Colonic mucosa (tissue), 4 donors: ENCODE data around the gene OPCML. TPM values are rescaled to one million over a fixed set of nuclear protein-coding genes. Genes with fewer than 3 reads are reported as not detected.

Experiments used
- DNase-seq: peaks from one replicate; pipeline ENCODE4 v3.0.0-alpha.2; 2020
- H3K27ac ChIP-seq: fragments of 200-600 bp; one replicate; pipeline ENCODE4 v1.8.0; 2021
- H3K27me3 ChIP-seq: fragments of 200-600 bp; one replicate; pipeline ENCODE4 v1.8.0; 2021
- H3K36me3 ChIP-seq: fragments of 200-600 bp; one replicate; pipeline ENCODE4 v1.8.0; 2021
- H3K4me1 ChIP-seq: fragments of 200-600 bp; one replicate; pipeline ENCODE4 v1.8.0; 2021; ENCODE audit warnings: mild to moderate bottlenecking
- H3K4me3 ChIP-seq: fragments of 200-600 bp; one replicate; pipeline ENCODE4 v1.8.0; 2021
- H3K9ac ChIP-seq, 2 donors: one replicate each; pipeline ENCODE4 v1.7.0; 2013; ENCODE audit warnings: control low read depth in 2 of 2, low read depth in 2 of 2, low read length in 2 of 2
- H3K9me3 ChIP-seq: fragments of 200-600 bp; one replicate; pipeline ENCODE4 v1.8.0; 2021
- intact Hi-C: fragments of 100-400 bp; cut with DNase I; formaldehyde crosslinking; loops from one replicate; pipeline ENCODE4 v1.14.1; 2022
- total RNA-seq, 2 donors: library from RNA; stranded (reverse); fragmentation: NEBNext Ultra II Directional in 1 of 2; extraction: Animal tissue kit (Norgen Biotek cat#: 25700) in 1 of 2; gene quantifications; one replicate each; pipeline ENCODE4 v1.2.1, GENCODE V29; 2021
- TF ChIP-seq, protein P1 (sequence below): fragments of 200-600 bp; IDR thresholded peaks from one replicate; pipeline ENCODE4 v1.8.0; 2022; ENCODE audit warnings: antibody characterized with exemption, mild to moderate bottlenecking
- donor health status: healthy.
- donor health status: DM: no; HTN: no; CAD: no.
- donor health status: DM: no; HTN: no; CAD: no.

The OPCML gene
- total RNA-seq, 2 donors from 2014 or later: 0.08 TPM; not detected in 1

DNA sequence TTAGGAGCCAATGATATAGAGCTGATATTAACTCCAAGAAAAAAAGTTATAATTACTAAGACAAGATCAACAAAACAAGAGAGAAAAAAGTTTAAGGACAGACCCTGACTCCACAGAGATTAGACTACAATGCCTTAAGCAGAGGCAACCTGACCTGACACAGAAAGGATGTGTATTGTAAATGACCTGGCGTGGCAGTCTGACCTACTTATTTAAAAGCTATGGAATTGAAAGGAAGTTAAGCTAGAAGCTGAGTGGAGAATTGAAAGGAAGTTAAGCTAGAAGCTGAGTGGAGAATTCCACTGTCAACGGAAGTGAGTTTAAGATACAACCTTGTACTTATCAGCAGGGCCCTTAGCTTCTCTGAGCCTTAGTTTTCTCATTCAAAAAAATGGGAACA lies 885.4 kb downstream of the OPCML start:
- Histone ChIP-seq H3K9me3 (no peaks in the 10 kb centered on the region), H3K27me3 (no peaks in the 10 kb centered on the region), H3K27ac (no peak overlapping the region), H3K4me1 (no peaks in the 10 kb centered on the region), H3K9ac (no peak overlapping the region), H3K4me3 (no peak overlapping the region), H3K36me3 (no peaks in the 10 kb centered on the region)
- TF ChIP-seq, protein P1, sequence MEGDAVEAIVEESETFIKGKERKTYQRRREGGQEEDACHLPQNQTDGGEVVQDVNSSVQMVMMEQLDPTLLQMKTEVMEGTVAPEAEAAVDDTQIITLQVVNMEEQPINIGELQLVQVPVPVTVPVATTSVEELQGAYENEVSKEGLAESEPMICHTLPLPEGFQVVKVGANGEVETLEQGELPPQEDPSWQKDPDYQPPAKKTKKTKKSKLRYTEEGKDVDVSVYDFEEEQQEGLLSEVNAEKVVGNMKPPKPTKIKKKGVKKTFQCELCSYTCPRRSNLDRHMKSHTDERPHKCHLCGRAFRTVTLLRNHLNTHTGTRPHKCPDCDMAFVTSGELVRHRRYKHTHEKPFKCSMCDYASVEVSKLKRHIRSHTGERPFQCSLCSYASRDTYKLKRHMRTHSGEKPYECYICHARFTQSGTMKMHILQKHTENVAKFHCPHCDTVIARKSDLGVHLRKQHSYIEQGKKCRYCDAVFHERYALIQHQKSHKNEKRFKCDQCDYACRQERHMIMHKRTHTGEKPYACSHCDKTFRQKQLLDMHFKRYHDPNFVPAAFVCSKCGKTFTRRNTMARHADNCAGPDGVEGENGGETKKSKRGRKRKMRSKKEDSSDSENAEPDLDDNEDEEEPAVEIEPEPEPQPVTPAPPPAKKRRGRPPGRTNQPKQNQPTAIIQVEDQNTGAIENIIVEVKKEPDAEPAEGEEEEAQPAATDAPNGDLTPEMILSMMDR: no peak
- intact Hi-C loops: no loop called here
- no peak for DNase-seq

DNA sequence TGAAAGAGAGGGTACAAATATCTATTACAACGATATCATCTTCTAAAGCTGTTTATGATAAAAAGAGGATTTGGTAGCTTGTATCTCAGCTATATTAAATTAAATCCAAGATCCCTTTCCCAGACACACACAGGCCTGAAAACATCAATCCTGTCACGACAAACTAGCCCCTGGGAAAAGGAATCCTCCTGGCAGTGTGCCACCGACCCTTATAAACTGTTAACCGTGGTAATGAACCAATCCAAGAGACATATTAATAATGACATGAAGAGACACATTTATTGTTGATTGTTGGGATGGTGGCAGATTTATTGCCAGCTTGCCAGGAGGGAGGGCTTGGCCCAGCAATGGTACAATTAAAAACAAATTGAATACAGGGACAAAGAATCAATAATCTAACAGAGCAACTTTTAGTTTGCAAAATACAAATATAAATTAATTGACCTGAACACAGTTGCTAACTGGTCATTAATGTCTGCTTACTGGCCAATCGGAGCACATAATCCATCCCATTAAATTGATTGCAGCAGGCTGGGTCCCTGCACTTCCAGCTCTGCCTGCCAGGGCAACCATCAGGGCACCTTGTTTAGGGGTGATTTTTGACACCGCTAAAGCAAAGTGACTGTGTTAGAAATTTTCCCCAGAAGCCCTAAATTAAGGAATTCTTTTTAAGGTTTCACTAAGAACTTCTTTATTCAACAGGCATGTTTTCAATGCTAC lies 887.6 kb downstream of the OPCML start:
- intact Hi-C loops: no loop called here
- no peaks in the 10 kb centered on the region for H3K9me3 ChIP-seq
- no peak overlapping the region for H3K4me3 ChIP-seq
- no peak for DNase-seq
- H3K36me3 ChIP-seq: no peaks in the 10 kb centered on the region
- TF ChIP-seq, protein P1: no peak
- H3K9ac ChIP-seq: no peak overlapping the region
- no peak overlapping the region for H3K27ac ChIP-seq
- H3K27me3 ChIP-seq: no peaks in the 10 kb centered on the region
- H3K4me1 ChIP-seq: no peaks in the 10 kb centered on the region

DNA sequence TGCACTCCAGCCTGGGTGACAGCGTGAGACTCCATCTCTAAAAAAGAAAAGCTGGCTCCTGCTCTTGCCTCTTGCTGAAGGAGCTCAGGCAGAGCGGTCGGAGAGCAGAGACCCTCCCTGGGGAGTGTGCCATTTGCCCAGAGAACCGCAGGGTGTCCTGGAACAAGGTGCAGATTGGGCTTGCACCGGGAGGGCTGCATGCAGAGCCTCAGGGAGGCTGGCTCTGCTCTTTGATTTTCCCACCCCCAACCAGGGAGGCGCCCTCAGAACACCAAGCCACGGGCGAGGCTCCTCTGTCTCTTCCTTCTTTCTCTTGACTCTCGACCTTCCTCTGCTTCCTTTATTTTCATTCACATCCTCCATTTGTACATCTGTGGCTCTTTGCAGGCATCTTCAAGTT lies 889.1 kb downstream of the OPCML start:
- Histone ChIP-seq H3K9ac (no peak overlapping the region), H3K4me3 (no peak overlapping the region), H3K36me3 (no peaks in the 10 kb centered on the region), H3K27me3 (no peaks in the 10 kb centered on the region), H3K27ac (no peak overlapping the region), H3K9me3 (no peaks in the 10 kb centered on the region), H3K4me1 (no peaks in the 10 kb centered on the region)
- TF ChIP-seq, protein P1: no peak
- DNase-seq: no peak
- intact Hi-C loops: no loop called here

DNA sequence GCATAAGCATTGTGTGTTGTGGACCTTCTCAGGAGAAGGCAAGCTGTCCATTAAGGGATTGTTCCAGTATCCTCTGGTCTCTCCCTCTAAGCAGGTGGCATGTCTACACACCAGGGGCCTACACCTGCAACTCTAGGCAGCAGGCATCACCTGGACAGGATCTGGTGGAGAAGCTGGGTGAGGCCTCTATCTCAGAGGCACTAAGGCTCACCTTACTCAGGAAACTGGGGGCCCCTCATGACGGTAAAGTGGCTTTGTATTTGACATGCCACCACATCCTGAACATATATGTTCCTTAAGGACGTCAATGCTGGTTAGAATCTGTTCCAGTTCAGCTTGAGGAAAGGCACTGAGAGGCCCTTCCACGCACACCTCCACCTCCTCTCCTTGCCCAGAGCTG lies 891.3 kb downstream of the OPCML start:
- no peaks in the 10 kb centered on the region for H3K27me3 ChIP-seq
- no peak for DNase-seq
- H3K9ac ChIP-seq: no peak overlapping the region
- H3K27ac ChIP-seq: no peak overlapping the region
- TF ChIP-seq, protein P1: no peak
- no peaks in the 10 kb centered on the region for H3K36me3 ChIP-seq
- no peaks in the 10 kb centered on the region for H3K9me3 ChIP-seq
- intact Hi-C loops: no loop called here
- no peaks in the 10 kb centered on the region for H3K4me1 ChIP-seq
- H3K4me3 ChIP-seq: no peak overlapping the region

DNA sequence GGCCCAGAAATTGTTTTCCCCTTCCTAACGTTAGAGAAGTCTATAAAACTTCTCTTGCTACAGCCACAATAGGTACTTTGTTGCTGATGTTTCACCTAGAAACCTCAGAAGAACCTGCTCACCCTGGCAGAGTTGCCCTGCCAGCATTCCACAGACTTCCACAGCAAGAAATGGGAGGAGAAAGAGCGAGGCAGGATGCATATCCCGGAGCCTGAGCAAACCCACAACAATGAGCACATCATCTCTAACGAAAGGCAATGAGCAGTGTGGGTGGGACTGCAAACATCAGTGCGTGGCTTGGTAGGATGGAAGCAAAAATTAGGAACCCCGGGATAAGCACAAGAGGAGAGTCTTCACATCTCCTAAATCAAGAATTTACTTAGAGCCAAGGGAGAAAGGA lies 892.3 kb downstream of the OPCML start:
- Histone ChIP-seq H3K36me3 (no peaks in the 10 kb centered on the region), H3K27ac (no peak overlapping the region), H3K4me3 (no peak overlapping the region), H3K9ac (no peak overlapping the region), H3K27me3 (no peaks in the 10 kb centered on the region), H3K9me3 (no peaks in the 10 kb centered on the region), H3K4me1 (no peaks in the 10 kb centered on the region)
- DNase-seq: no peak
- TF ChIP-seq, protein P1: no peak
- intact Hi-C loops: no loop called here
